H1 (cell line): Measurements from ENCODE around the gene FCER2. TPM values are rescaled to one million over a fixed set of nuclear protein-coding genes. Genes with fewer than 3 reads are reported as not detected.

Source experiments
- CTCF ChIA-PET: fragments of 300-600 bp; sonication (Branson Sonifier 250); formaldehyde crosslinking; loops from one replicate; lab custom pipeline; 2021; ENCODE audit not compliant: partially characterized antibody; lab: Charles Lee
- POLR2A ChIA-PET: fragments of 300-600 bp; sonication (Branson Sonifier 250); formaldehyde crosslinking; loops from one replicate; lab custom pipeline; 2021; ENCODE audit warnings: inconsistent platforms; ENCODE audit not compliant: partially characterized antibody; lab: Charles Lee
- DNase-seq, 2 experiments: peaks; one replicate each; pipeline versions ENCODE4 v3.0.0 to v3.0.0-alpha.2; 2010 to 2022; ENCODE audit warnings: low spot score in 2 of 2, low read depth in 1 of 2, mixed read lengths in 1 of 2
- FAIRE-seq: peaks from 2 replicates; lab custom pipeline; 2011; peaks lifted over from hg19 to GRCh38; lab: Jason Lieb, UNC
- H2AFZ ChIP-seq: 2 replicates; pipeline ENCODE4 v1.8.1; 2012; ENCODE audit warnings: low read length, inconsistent platforms
- H2AK5ac ChIP-seq: 2 replicates; pipeline ENCODE4 v1.6.1; 2013; ENCODE audit warnings: low read depth, low read length
- H2BK120ac ChIP-seq: replicated peaks from 2 replicates; pipeline ENCODE3; 2013; ENCODE audit warnings: low read depth, low read length, inconsistent platforms
- H2BK12ac ChIP-seq: 2 replicates; pipeline ENCODE4 v1.6.1; 2013; ENCODE audit warnings: low read depth, low read length
- H2BK15ac ChIP-seq: 2 replicates; pipeline ENCODE4 v1.6.1; 2013; ENCODE audit warnings: low read length
- H2BK20ac ChIP-seq: 2 replicates; pipeline ENCODE4 v1.6.1; 2013; ENCODE audit warnings: low read length
- H2BK5ac ChIP-seq: 2 replicates; pipeline ENCODE4 v1.6.1; 2013; ENCODE audit warnings: low read depth, low read length
- H3K14ac ChIP-seq: 2 replicates; pipeline ENCODE4 v1.6.1; 2013; ENCODE audit warnings: inconsistent platforms; ENCODE audit not compliant: insufficient read length
- H3K18ac ChIP-seq: 2 replicates; pipeline ENCODE4 v1.6.1; 2013; ENCODE audit warnings: low read length; ENCODE audit errors: extremely low read depth
- H3K23ac ChIP-seq: 2 replicates; pipeline ENCODE4 v1.6.1; 2013; ENCODE audit warnings: inconsistent platforms; ENCODE audit not compliant: insufficient read length
- H3K23me2 ChIP-seq: 2 replicates; pipeline ENCODE4 v1.6.1; 2013; ENCODE audit warnings: low read depth, low read length
- H3K27ac ChIP-seq: 2 replicates; pipeline ENCODE4 v1.6.1; 2011; ENCODE audit warnings: low read depth, low read length, inconsistent platforms
- H3K27me3 ChIP-seq, 4 experiments: replicated peaks in 1 of 4; 1 replicate in 1 of 4; 2 replicates in 3 of 4; pipeline versions ENCODE4 v1.6.1 to v1.8.1; 2011 to 2013; ENCODE audit warnings: low read length in 3 of 4, mild to moderate bottlenecking in 3 of 4, inconsistent platforms in 2 of 4, mixed read lengths in 2 of 4, moderate library complexity in 1 of 4; ENCODE audit not compliant: control insufficient read depth in 3 of 4, insufficient read depth in 3 of 4; ENCODE audit errors: extremely low read depth in 1 of 4
- H3K36me3 ChIP-seq, 4 experiments: 2 replicates each; pipeline versions ENCODE4 v1.6.1 to v1.8.1; 2011 to 2013; ENCODE audit warnings: mild to moderate bottlenecking in 4 of 4, low read length in 3 of 4, moderate library complexity in 2 of 4, control low read depth in 1 of 4, inconsistent platforms in 1 of 4; ENCODE audit not compliant: insufficient read depth in 4 of 4, control insufficient read depth in 2 of 4
- H3K4ac ChIP-seq: replicated peaks from 2 replicates; pipeline ENCODE3; 2013; ENCODE audit warnings: low read length, low read depth, mixed read lengths, inconsistent platforms; ENCODE audit not compliant: insufficient read length
- H3K4me1 ChIP-seq, 4 experiments: replicated peaks in 1 of 4; 1 replicate in 1 of 4; 2 replicates in 3 of 4; pipeline versions ENCODE4 v1.6.1 to v1.8.1; 2011 to 2013; ENCODE audit warnings: low read length in 3 of 4, inconsistent platforms in 2 of 4, mixed read lengths in 1 of 4; ENCODE audit not compliant: insufficient read depth in 4 of 4, control insufficient read depth in 3 of 4
- H3K4me2 ChIP-seq, 2 experiments: 2 replicates each; pipeline versions ENCODE4 v1.6.1 to v1.8.1; 2011 to 2013; ENCODE audit warnings: low read depth in 2 of 2, low read length in 2 of 2, control low read depth in 1 of 2, inconsistent platforms in 1 of 2, mild to moderate bottlenecking in 1 of 2; ENCODE audit not compliant: insufficient read depth in 1 of 2
- H3K4me3 ChIP-seq, 4 experiments: fragments of 200-600, 300-600 bp in 1 of 4; sonication (generic), shearing (Covaris generic), sonication (Bioruptor Twin) in 1 of 4; 2 replicates each; pipeline versions ENCODE4 v1.5.1 to v1.8.1; 2011 to 2016; ENCODE audit warnings: low read length in 4 of 4, low read depth in 3 of 4, control low read depth in 2 of 4, inconsistent platforms in 2 of 4, mild to moderate bottlenecking in 2 of 4, mixed read lengths in 1 of 4, moderate library complexity in 1 of 4; ENCODE audit not compliant: insufficient read depth in 2 of 4; ENCODE audit errors: extremely low read depth in 1 of 4
- H3K56ac ChIP-seq: replicated peaks from 2 replicates; pipeline ENCODE3; 2013; ENCODE audit warnings: low read depth, mild to moderate bottlenecking, mixed read lengths, low read length, inconsistent platforms; ENCODE audit not compliant: insufficient read length
- H3K79me1 ChIP-seq: 2 replicates; pipeline ENCODE4 v1.6.1; 2013; ENCODE audit warnings: low read depth, low read length, control low read depth
- H3K79me2 ChIP-seq, 2 experiments: 2 replicates each; pipeline versions ENCODE4 v1.6.1 to v1.8.1; 2012 to 2013; ENCODE audit warnings: low read length in 2 of 2, mild to moderate bottlenecking in 2 of 2, inconsistent platforms in 1 of 2; ENCODE audit not compliant: insufficient read depth in 2 of 2, control insufficient read depth in 1 of 2
- H3K9ac ChIP-seq, 4 experiments: replicated peaks in 1 of 4; 1 replicate in 1 of 4; 2 replicates in 3 of 4; pipeline versions ENCODE4 v1.6.1 to v1.8.1; 2011 to 2013; ENCODE audit warnings: low read depth in 3 of 4, low read length in 3 of 4, control low read depth in 2 of 4, mild to moderate bottlenecking in 2 of 4, moderate library complexity in 2 of 4, inconsistent platforms in 1 of 4; ENCODE audit errors: extremely low read depth in 1 of 4
- H3K9me3 ChIP-seq, 2 experiments: 2 replicates each; pipeline versions ENCODE4 v1.6.1 to v1.8.1; 2012 to 2013; ENCODE audit warnings: mild to moderate bottlenecking in 2 of 2, moderate library complexity in 2 of 2, control low read depth in 1 of 2, inconsistent platforms in 1 of 2, low read depth in 1 of 2, low read length in 1 of 2, mixed read lengths in 1 of 2; ENCODE audit not compliant: insufficient read depth in 2 of 2
- H4K20me1 ChIP-seq, 2 experiments: replicated peaks in 1 of 2; 2 replicates each; pipeline versions ENCODE3 to v1.8.1; 2011 to 2013; ENCODE audit warnings: inconsistent platforms in 2 of 2, low read length in 2 of 2, mild to moderate bottlenecking in 1 of 2; ENCODE audit not compliant: insufficient read depth in 2 of 2, control insufficient read depth in 1 of 2
- H4K5ac ChIP-seq: 2 replicates; pipeline ENCODE4 v1.6.1; 2013; ENCODE audit warnings: low read length, low read depth, mixed read lengths, inconsistent platforms; ENCODE audit not compliant: insufficient read length
- H4K8ac ChIP-seq: 2 replicates; pipeline ENCODE4 v1.8.0; 2013; ENCODE audit warnings: mild to moderate bottlenecking, moderate library complexity, low read length, inconsistent platforms; ENCODE audit not compliant: insufficient read depth; ENCODE audit errors: extremely low read depth
- H4K91ac ChIP-seq: replicated peaks from 2 replicates; pipeline ENCODE3; 2013; ENCODE audit warnings: low read length, mixed read lengths, inconsistent platforms; ENCODE audit not compliant: insufficient read length
- GTF2F1 ChIP-seq: IDR thresholded peaks from 2 replicates; pipeline ENCODE4 v1.6.1; 2012; ENCODE audit warnings: low read depth, low read length, improper control_type of control experiment, borderline replicate concordance
- MAFK ChIP-seq: IDR thresholded peaks from 2 replicates; pipeline ENCODE4 v1.6.1; 2012; ENCODE audit warnings: low read depth, mild to moderate bottlenecking, improper control_type of control experiment, low read length
- POLR2AphosphoS5 ChIP-seq: IDR thresholded peaks from 2 replicates; pipeline ENCODE4 v1.6.1; 2011; ENCODE audit warnings: low read depth, low read length
- RBBP5 ChIP-seq: IDR thresholded peaks from 2 replicates; pipeline ENCODE4 v1.7.1; 2012; ENCODE audit warnings: low read depth, mild to moderate bottlenecking, inconsistent platforms, low read length, moderate library complexity, borderline replicate concordance
- RNF2 ChIP-seq: fragments of 200-900, 300-1000 bp; sonication (generic); IDR thresholded peaks from 2 replicates; pipeline ENCODE4 v1.7.1; 2016; ENCODE audit warnings: borderline replicate concordance, low read depth, mild to moderate bottlenecking, antibody characterized with exemption, low read length; ENCODE audit not compliant: poor library complexity, severe bottlenecking; ENCODE audit errors: missing control alignments
- SAP30 ChIP-seq: fragments of 300-600 bp; sonication (generic); IDR thresholded peaks from 2 replicates; pipeline ENCODE4 v1.7.1; 2012; ENCODE audit warnings: low read length, moderate library complexity, mild to moderate bottlenecking, inconsistent platforms; ENCODE audit not compliant: insufficient read depth, insufficient replicate concordance
- SP2 ChIP-seq: IDR thresholded peaks from 2 replicates; pipeline ENCODE4 v1.6.1; 2012; ENCODE audit warnings: mild to moderate bottlenecking, low read length, inconsistent platforms
- SP4 ChIP-seq: IDR thresholded peaks from 2 replicates; pipeline ENCODE4 v1.6.1; 2012; ENCODE audit warnings: low read length, inconsistent platforms
- SRF ChIP-seq: IDR thresholded peaks from 2 replicates; pipeline ENCODE4 v1.6.1; 2011; ENCODE audit warnings: mild to moderate bottlenecking, low read depth, low read length, moderate library complexity
- TAF1 ChIP-seq: IDR thresholded peaks from 2 replicates; pipeline ENCODE4 v1.6.1; 2011; ENCODE audit warnings: mild to moderate bottlenecking, low read depth, low read length
- WGBS, 2 experiments: shearing (Covaris generic) in 1 of 2; methylation state at CpG; one replicate each; pipeline versions ENCODE4 v1.1.6 to v1.1.7; 2013 to 2015; ENCODE audit warnings: low lambda C conversion rate in 2 of 2, mixed read lengths in 2 of 2, inconsistent platforms in 1 of 2, low coverage in 1 of 2, missing lambda C conversion rate in 1 of 2; ENCODE audit not compliant: insufficient replicate concordance in 2 of 2, insufficient coverage in 1 of 2, insufficient read length in 1 of 2; ENCODE audit errors: extremely low coverage in 1 of 2, missing lambda C conversion rate in 1 of 2; 5-methylcytosine and 5-hydroxymethylcytosine counted together
- polyA plus RNA-seq, 7 experiments: library from polyadenylated mRNA; depleted of rRNA in 3 of 7; stranded (reverse) in 5 of 7; unstranded in 2 of 7; fragments of >200 nt in 5 of 7; fragments of 200-250 nt in 2 of 7; gene quantifications; 1 replicate in 5 of 7; 2 replicates in 1 of 7; 4 replicates in 1 of 7; pipeline versions ENCODE4 v1.2.1 to v1.2.3, GENCODE V29; 2011 to 2013; ENCODE audit warnings: missing spikeins in 2 of 7, mixed read lengths in 2 of 7
- total RNA-seq: library from RNA; stranded (reverse); fragmentation: NEBNext Ultra II Directional; extraction: Animal tissue kit (Norgen Biotek cat#: 25700); gene quantifications from 2 replicates; pipeline ENCODE4 v1.2.1, GENCODE V29; 2021
- TF ChIP-seq, protein P1 (sequence below): IDR thresholded peaks from 2 replicates; pipeline ENCODE4 v1.6.1; 2011; ENCODE audit warnings: low read length, improper control_type of control experiment
- TF ChIP-seq, protein P2 (sequence below): IDR thresholded peaks from 2 replicates; pipeline ENCODE4 v1.6.1; 2011; ENCODE audit warnings: low read depth, mild to moderate bottlenecking, low read length; ENCODE audit not compliant: insufficient read depth

The FCER2 gene
- total and polyA plus RNA-seq, 2 of the 8 experiments (the other 6 are each of a cell fraction or from before 2014, with no cell fraction given) = 0.67 TPM; not detected in 1

DNA sequence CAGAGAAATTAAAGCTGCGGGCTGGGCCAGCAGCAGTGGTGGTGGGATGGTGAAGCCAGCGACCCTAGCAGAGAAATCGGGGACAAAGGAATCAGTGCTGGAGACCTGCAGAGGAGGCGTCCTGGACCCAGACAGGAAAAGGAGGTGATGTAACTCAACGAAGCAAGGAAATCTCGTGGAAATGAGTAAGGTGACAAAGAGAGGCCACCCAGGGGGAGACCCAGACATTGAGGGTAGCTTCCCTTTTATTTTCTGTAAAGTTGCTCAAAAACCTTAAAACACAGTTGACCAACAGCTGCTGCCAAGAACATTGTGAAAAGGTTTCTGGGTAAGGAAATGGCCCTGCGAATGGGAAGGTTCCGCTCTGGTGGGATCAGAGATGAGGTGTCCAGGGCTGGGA lies 46.4 kb downstream of the FCER2 start:
- Histone ChIP-seq H4K91ac (no peak overlapping the region), H3K27ac (no peak overlapping the region), H3K14ac (no peak overlapping the region), H2AK5ac (no peak overlapping the region), H4K5ac (no peak overlapping the region), H2BK20ac (no peak overlapping the region), H2BK15ac (no peak overlapping the region), H3K27me3 (peaks cover 2 to 15% (median 6%) of the 10 kb centered on the region in 4 experiments), H3K9me3 (no peaks in the 10 kb centered on the region), H2BK5ac (no peak overlapping the region), H3K4ac (no peak overlapping the region), H3K79me2 (no peaks in the 10 kb centered on the region), H3K79me1 (no peaks in the 10 kb centered on the region), H3K18ac (no peak overlapping the region), H3K4me3 (no peak overlapping the region), H3K4me1 (peaks cover 0 to 2% (median 0%) of the 10 kb centered on the region in 4 experiments; a peak in 4 of 7 replicates), H3K23me2 (0 out of 2 replicates have a peak, but pooled peaks cover 2% of the 10 kb centered on the region), H3K4me2 (no peak overlapping the region), H2BK120ac (no peak overlapping the region), H4K8ac (peak overlapping the region; percentile 79; the same call in 1 of the 2 replicates), H3K23ac (no peak overlapping the region), H4K20me1 (peaks cover 0 to 1% of the 10 kb centered on the region in 2 experiments), H2BK12ac (no peak overlapping the region), H3K36me3 (no peaks in the 10 kb centered on the region), H2AFZ (no peak overlapping the region), H3K9ac (no peak overlapping the region), H3K56ac (no peak overlapping the region)
- DNase-seq = no peak
- WGBS, 2 experiments = 84% methylated on average over 8 of the region's 8 CpGs; no CpG with 5 or more reads in 1 of the 2 experiments
- CTCF ChIA-PET = interaction anchor here (0.7 to 2.7 kb wide), 5 partner anchors 11 to 139 kb away, joined by 4 to 10 read pairs (median 7); partner anchors contain the start of genes RETN and TRAPPC5
- POLR2A ChIA-PET = interaction anchor here (1.0 kb wide), 2 partner anchors 10 to 22 kb away, joined by 3 read pairs; no protein-coding TSS in a partner anchor
- no peak for FAIRE-seq
- TF ChIP-seq, protein P1, sequence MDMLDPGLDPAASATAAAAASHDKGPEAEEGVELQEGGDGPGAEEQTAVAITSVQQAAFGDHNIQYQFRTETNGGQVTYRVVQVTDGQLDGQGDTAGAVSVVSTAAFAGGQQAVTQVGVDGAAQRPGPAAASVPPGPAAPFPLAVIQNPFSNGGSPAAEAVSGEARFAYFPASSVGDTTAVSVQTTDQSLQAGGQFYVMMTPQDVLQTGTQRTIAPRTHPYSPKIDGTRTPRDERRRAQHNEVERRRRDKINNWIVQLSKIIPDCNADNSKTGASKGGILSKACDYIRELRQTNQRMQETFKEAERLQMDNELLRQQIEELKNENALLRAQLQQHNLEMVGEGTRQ = no peak
- TF ChIP-seq SP4 (no peak), POLR2AphosphoS5 (no peak), RBBP5 (no peak), RNF2 (no peak), TAF1 (no peak), SAP30 (no peak), SRF (no peak), MAFK (no peak), GTF2F1 (no peak), SP2 (no peak)
- TF ChIP-seq, protein P2, sequence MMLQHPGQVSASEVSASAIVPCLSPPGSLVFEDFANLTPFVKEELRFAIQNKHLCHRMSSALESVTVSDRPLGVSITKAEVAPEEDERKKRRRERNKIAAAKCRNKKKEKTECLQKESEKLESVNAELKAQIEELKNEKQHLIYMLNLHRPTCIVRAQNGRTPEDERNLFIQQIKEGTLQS = no peak
